ENCODE data around the gene C1QC. TPM values are rescaled to one million over a fixed set of nuclear protein-coding genes. Genes with fewer than 3 reads are reported as not detected.

Gene C1QC
- total and polyA plus RNA-seq, 2 of the 8 experiments (the other 6 are each of a cell fraction or from before 2014, with no cell fraction given), result not detected

GRCh38 chr1:22598736-22599135 lies 44.7 kb upstream of the C1QC start:
- no peak overlapping the region for H2BK120ac ChIP-seq (replicated peaks; ENCODE audit: low read depth, low read length)
- H4K91ac ChIP-seq (replicated peaks; ENCODE audit: insufficient read length, low read length), result no peak overlapping the region
- H3K4ac ChIP-seq (replicated peaks; ENCODE audit: insufficient read length, low read depth, low read length), result no peak overlapping the region
- H3K23me2 ChIP-seq (ENCODE audit: low read depth, low read length), result peaks cover 2% of the 10 kb centered on the region; the same call in 1 of the 2 replicates
- no peak overlapping the region for H4K5ac ChIP-seq (ENCODE audit: insufficient read length, low read depth, low read length)
- H4K20me1 ChIP-seq (replicated peaks in 1 of 2; ENCODE audit: control insufficient read depth in 1 of 2, insufficient read depth in 2 of 2, low read length in 2 of 2), result peaks cover 0 to 1% of the 10 kb centered on the region in 2 experiments
- no peak overlapping the region for H2BK12ac ChIP-seq (ENCODE audit: low read depth, low read length)
- H3K9ac ChIP-seq (replicated peaks in 1 of 4; ENCODE audit: extremely low read depth in 1 of 4, low read depth in 3 of 4, low read length in 3 of 4), result no peak overlapping the region
- no peaks in the 10 kb centered on the region for H3K27me3 ChIP-seq (replicated peaks in 1 of 4; ENCODE audit: control insufficient read depth in 3 of 4, extremely low read depth in 1 of 4, insufficient read depth in 3 of 4, low read length in 3 of 4)
- FAIRE-seq, result no peak
- CTCF ChIA-PET (ENCODE audit: partially characterized antibody), result interaction anchor here (1.6 kb wide), 1 partner anchor 44 kb away, joined by 4 read pairs; no protein-coding TSS in a partner anchor
- no peaks in the 10 kb centered on the region for H3K79me1 ChIP-seq (ENCODE audit: low read depth, low read length)
- WGBS, 2 experiments (ENCODE audit: extremely low coverage in 1 of 2, insufficient coverage in 1 of 2, insufficient read length in 1 of 2, insufficient replicate concordance in 2 of 2, low coverage in 1 of 2, low lambda C conversion rate in 2 of 2, missing lambda C conversion rate in 1 of 2), result 91% methylated on average over 24 of the region's 24 CpGs; no CpG with 5 or more reads in 1 of the 2 experiments
- POLR2A ChIA-PET (ENCODE audit: partially characterized antibody), result interaction anchor here (0.8 kb wide), 1 partner anchor 14 kb away, joined by 3 read pairs; no protein-coding TSS in a partner anchor
- no peak overlapping the region for H3K27ac ChIP-seq (ENCODE audit: low read depth, low read length)
- H2BK5ac ChIP-seq (ENCODE audit: low read depth, low read length), result no peak overlapping the region
- H3K9me3 ChIP-seq (ENCODE audit: insufficient read depth in 2 of 2, low read depth in 1 of 2, low read length in 1 of 2), result no peaks in the 10 kb centered on the region
- no peak for TF ChIP-seq FOSL1 (IDR thresholded peaks at IDR 0.05; ENCODE audit: insufficient read depth, low read depth, low read length)
- no peak overlapping the region for H3K56ac ChIP-seq (replicated peaks; ENCODE audit: insufficient read length, low read depth, low read length)
- H2AK5ac ChIP-seq (ENCODE audit: low read depth, low read length), result no peak overlapping the region; the same call in 1 of the 2 replicates
- no peak overlapping the region for H2BK20ac ChIP-seq (ENCODE audit: low read length)
- H2BK15ac ChIP-seq (ENCODE audit: low read length), result no peak overlapping the region
- no peak overlapping the region; the same call in 1 of the 2 replicates for H4K8ac ChIP-seq (ENCODE audit: extremely low read depth, insufficient read depth, low read length)
- H2AFZ ChIP-seq (ENCODE audit: low read length), result no peak overlapping the region
- H3K18ac ChIP-seq (ENCODE audit: extremely low read depth, low read length), result no peak overlapping the region
- no peak overlapping the region for H3K4me3 ChIP-seq (ENCODE audit: extremely low read depth in 1 of 4, insufficient read depth in 2 of 4, low read depth in 3 of 4, low read length in 4 of 4)
- H3K79me2 ChIP-seq (ENCODE audit: control insufficient read depth in 1 of 2, insufficient read depth in 2 of 2, low read length in 2 of 2), result no peaks in the 10 kb centered on the region
- no peaks in the 10 kb centered on the region; a peak in 2 of 7 replicates for H3K4me1 ChIP-seq (replicated peaks in 1 of 4; ENCODE audit: control insufficient read depth in 3 of 4, insufficient read depth in 4 of 4, low read length in 3 of 4)
- H3K23ac ChIP-seq (ENCODE audit: insufficient read length), result no peak overlapping the region
- no peaks in the 10 kb centered on the region for H3K36me3 ChIP-seq (ENCODE audit: control insufficient read depth in 2 of 4, insufficient read depth in 4 of 4, low read length in 3 of 4)
- DNase-seq (ENCODE audit: low read depth in 1 of 2, low spot score in 2 of 2), result no peak
- H3K4me2 ChIP-seq (ENCODE audit: insufficient read depth in 1 of 2, low read depth in 2 of 2, low read length in 2 of 2), result no peak overlapping the region
- H3K14ac ChIP-seq (ENCODE audit: insufficient read length), result no peak overlapping the region

Measured in H1 (cell line).